Thyroid gland (tissue), 4 donors: Measurements from ENCODE around the gene RPS3A.

Source experiments
- CTCF ChIP-seq, 6 experiments: fragments of 200-600 bp in 3 of 6; fragments of 450-650 bp in 3 of 6; sonication (generic) in 3 of 6; IDR thresholded peaks; one replicate each; pipeline ENCODE4 v1.5.1; 2016 to 2019; ENCODE audit warnings: antibody characterized with exemption in 6 of 6, mild to moderate bottlenecking in 2 of 6, inconsistent platforms in 1 of 6, moderate library complexity in 1 of 6
- POLR2A ChIP-seq, 2 donors: fragments of 450-650 bp; IDR thresholded peaks; one replicate each; pipeline ENCODE4 v1.6.1; 2017; ENCODE audit warnings: antibody characterized with exemption in 2 of 2, mild to moderate bottlenecking in 2 of 2, moderate library complexity in 1 of 2

DNA sequence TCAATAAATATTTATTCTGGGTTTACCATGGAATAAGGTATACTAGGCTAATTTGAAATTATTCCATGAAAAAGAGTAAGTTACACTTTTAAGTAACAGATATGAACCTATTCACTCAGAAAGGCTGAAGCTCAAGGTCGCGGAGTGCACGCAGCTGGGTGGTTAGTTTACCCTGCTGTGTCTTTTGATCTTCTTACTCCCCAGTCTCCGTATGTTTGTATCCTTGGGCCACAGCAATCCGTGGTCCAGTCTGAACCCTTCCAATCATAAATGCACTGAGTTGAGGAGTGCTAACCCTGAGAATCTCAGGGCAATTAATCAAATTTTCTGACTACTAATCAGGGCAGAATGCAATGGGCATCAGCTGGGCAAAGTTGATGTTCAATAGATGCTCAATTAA lies 33.9 kb downstream of the RPS3A start:
- no peak for TF ChIP-seq CTCF (IDR thresholded peaks at IDR 0.05)
- no peak for TF ChIP-seq POLR2A (IDR thresholded peaks at IDR 0.05)
